ENCODE results near the gene C1QL4. TPM values are rescaled to one million over a fixed set of nuclear protein-coding genes. Genes with fewer than 3 reads are reported as not detected.
"Not testable (repeated sequence)": the region's sequence is repeated elsewhere in the genome, so short reads cannot be mapped to it uniquely, and the experiment has no call there.

C1QL4 gene
- total and polyA plus RNA-seq, 12 donors, result not detected

GRCh38 chr12:49325606-49326005, 11.4 kb downstream of the C1QL4 start:
- Histone ChIP-seq H3K36me3 (peaks cover 0 to 16% (median 0%) of the 10 kb centered on the region in 9 donors), H3K4me1 (peaks cover 0 to 14% (median 6%) of the 10 kb centered on the region in 9 donors), H3K4me3 (no peak overlapping the region), H3K9me3 (no peaks in the 10 kb centered on the region), H3K27ac (no peak overlapping the region), H3K27me3 (no peaks in the 10 kb centered on the region)
- WGBS, 2 donors, result 93 to 94% methylated on average over 6 of the region's 6 CpGs
- intact Hi-C loops (cut with DNase I), result no loop called here
- TF ChIP-seq, protein P1, sequence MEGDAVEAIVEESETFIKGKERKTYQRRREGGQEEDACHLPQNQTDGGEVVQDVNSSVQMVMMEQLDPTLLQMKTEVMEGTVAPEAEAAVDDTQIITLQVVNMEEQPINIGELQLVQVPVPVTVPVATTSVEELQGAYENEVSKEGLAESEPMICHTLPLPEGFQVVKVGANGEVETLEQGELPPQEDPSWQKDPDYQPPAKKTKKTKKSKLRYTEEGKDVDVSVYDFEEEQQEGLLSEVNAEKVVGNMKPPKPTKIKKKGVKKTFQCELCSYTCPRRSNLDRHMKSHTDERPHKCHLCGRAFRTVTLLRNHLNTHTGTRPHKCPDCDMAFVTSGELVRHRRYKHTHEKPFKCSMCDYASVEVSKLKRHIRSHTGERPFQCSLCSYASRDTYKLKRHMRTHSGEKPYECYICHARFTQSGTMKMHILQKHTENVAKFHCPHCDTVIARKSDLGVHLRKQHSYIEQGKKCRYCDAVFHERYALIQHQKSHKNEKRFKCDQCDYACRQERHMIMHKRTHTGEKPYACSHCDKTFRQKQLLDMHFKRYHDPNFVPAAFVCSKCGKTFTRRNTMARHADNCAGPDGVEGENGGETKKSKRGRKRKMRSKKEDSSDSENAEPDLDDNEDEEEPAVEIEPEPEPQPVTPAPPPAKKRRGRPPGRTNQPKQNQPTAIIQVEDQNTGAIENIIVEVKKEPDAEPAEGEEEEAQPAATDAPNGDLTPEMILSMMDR (IDR thresholded peaks at IDR 0.05), result no peak
- ATAC-seq (no peak), DNase-seq (no peak)

DNA sequence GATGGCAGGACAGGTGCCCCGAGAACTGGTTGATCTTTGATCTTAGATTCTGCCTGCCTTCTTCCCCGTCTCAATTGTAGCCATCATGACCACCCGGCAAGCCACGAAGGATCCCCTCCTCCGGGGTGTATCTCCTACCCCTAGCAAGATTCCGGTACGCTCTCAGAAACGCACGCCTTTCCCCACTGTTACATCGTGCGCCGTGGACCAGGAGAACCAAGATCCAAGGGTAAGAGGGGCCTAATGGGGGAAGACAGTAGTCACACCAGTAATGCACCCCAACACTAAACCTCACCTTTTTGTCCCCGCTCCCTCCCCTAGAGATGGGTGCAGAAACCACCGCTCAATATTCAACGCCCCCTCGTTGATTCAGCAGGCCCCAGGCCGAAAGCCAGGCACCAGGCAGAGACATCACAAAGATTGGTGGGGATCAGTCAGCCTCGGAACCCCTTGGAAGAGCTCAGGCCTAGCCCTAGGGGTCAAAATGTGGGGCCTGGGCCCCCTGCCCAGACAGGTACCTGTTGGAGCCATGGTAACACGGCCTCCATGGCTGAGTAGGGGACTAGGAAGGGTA, 13.4 kb downstream of the C1QL4 start:
- Histone ChIP-seq H3K9me3 (no peaks in the 10 kb centered on the region), H3K27me3 (no peaks in the 10 kb centered on the region), H3K4me1 (peaks cover 0 to 14% (median 6%) of the 10 kb centered on the region in 9 donors), H3K4me3 (peak overlapping the region in 9 of 10 donors; percentile 44 to 82 (median 64)), H3K36me3 (peaks cover 0 to 7% (median 0%) of the 10 kb centered on the region in 9 donors), H3K27ac (peak overlapping the region in 1 of 10 donors; percentile 41)
- TF ChIP-seq, protein P1 (IDR thresholded peaks at IDR 0.05), result no peak
- ATAC-seq (no peak), DNase-seq (no peak)
- intact Hi-C loops (cut with DNase I), result no loop called here
- WGBS, 2 donors, result 9 to 13% methylated on average over 19 of the region's 19 CpGs

DNA sequence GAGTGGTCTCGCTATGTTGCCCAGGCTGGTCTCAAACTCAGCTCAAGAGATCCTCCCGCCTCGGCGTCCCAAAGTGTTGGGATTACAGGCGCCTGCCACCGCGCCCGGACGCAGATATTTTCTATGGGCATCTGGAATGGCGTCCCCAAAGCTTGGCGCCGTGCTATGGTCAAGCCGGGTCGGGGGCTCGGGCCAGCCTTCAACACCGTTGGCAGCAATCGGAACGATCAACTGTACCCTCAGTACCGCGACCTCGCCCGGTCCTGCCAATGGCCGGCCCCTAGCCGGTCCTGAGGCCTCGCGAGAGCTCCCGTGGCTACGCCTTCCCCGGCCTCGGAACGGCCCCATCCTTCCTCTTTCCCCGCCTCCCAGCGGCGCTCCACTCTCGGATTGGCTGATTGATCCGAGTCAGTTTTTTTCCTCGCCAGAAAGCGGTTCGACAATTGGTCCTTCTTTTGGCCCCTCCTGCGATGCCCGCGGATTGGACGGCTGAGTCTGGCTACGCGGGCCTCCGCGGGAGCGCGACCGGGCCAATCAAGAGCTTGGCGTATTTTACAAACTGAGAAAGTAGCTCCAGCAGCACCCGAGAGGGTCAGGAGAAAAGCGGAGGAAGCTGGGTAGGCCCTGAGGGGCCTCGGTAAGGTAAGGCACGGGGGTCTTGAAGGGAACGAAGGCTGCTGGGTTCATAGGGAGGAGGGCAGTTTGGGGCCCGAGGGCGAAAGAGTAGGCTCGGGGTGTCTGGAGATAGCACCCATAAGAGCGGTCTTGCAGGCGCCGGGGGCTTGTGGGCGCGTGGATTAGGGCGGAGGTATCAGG, 14.1 kb downstream of the C1QL4 start, which contains the start of gene TROAP:
Gene TROAP, plus strand, starts transcription at position 548 of the 816 bp plus-strand sequence. CDS start 354 bp downstream, outside the sequence.
- H3K4me1 ChIP-seq, result peaks cover 0 to 14% (median 6%) of the 10 kb centered on the region in 9 donors
- peak within 1 kb of the TSS; percentile 44 to 82 (median 63) for H3K4me3 ChIP-seq
- ATAC-seq (peak; percentile 100), DNase-seq (peak; percentile 97 to 98)
- no peaks in the 10 kb centered on the region for H3K27me3 ChIP-seq
- no peaks in the 10 kb centered on the region for H3K9me3 ChIP-seq
- intact Hi-C loops (cut with DNase I), result no loop called here
- H3K27ac ChIP-seq, result peak within 1 kb of the TSS in 9 of 10 donors; percentile 31 to 78 (median 61)
- 0% methylated on average over 65 of the region's 65 CpGs for WGBS, 2 donors
- H3K36me3 ChIP-seq, result peaks cover 0 to 7% (median 0%) of the 10 kb centered on the region in 9 donors
- TF ChIP-seq, protein P1 (IDR thresholded peaks at IDR 0.05), result no peak

DNA sequence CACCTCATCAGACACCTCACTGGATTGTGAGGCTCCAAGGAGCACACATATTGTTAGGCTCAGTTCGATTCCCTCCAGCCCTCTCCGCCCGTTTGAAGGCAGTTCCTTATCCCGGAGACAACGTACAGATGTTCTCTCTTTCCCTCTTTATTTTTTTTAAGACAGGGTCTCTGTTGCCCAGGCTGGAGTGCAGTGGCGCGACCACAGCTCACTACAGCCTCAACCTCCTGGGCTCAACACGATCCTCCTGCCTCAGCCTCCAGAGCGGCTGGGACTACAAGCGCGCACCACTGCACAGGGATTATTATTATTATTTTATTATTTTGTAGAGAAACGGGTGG, 14.7 kb downstream of the C1QL4 start:
- peaks cover 0 to 14% (median 6%) of the 10 kb centered on the region in 9 donors for H3K4me1 ChIP-seq
- H3K27me3 ChIP-seq, result no peaks in the 10 kb centered on the region
- DNase-seq (no peak), ATAC-seq (no peak)
- TF ChIP-seq, protein P1 (IDR thresholded peaks at IDR 0.05), result no peak
- H3K9me3 ChIP-seq, result no peaks in the 10 kb centered on the region
- H3K36me3 ChIP-seq, result peaks cover 0 to 7% (median 0%) of the 10 kb centered on the region in 9 donors
- intact Hi-C loops (cut with DNase I), result no loop called here
- H3K4me3 ChIP-seq, result peak overlapping the region; percentile 44 to 82 (median 63)
- 43 to 47% methylated on average over 12 of the region's 12 CpGs for WGBS, 2 donors
- peak overlapping the region in 9 of 10 donors; percentile 31 to 78 (median 61) for H3K27ac ChIP-seq

DNA sequence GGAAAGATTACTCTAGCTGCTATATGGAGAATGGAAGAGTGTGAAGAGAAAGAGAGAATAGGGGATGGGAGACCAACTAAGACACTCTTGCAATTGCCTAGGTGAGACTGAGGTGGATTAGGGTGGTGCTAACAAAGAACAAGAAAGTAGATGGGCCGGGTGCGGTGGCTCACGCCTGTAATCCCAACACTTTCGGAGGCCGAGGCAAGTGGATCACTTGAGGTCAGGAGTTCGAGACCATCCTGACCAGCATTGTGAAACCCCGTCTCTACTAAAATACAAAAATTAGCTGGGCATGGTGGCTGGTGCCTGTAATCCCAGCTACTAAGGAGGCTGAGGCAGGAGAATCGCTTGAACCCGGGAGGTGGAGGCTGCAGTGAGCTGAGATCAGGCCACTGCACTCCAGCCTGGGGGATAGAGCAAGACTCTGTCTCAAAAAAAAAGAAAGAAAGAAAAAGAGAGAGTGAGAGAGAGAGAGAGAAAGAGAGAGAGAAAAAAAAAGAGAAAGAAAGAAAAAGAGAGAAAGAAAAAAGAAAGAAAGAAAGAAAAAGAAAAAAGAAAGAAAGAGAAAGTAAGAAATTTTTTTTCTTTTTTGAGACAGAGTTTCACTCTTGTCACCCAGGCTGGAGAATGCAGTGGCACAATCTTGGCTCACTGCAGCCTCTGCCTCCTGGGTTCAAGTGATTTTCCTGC, 16.4 kb downstream of the C1QL4 start:
- H3K36me3 ChIP-seq; H3K27ac ChIP-seq; H3K4me3 ChIP-seq; DNase-seq; intact Hi-C loops (cut with DNase I); H3K9me3 ChIP-seq; H3K27me3 ChIP-seq; ATAC-seq: not testable (repeated sequence)
- WGBS, 2 donors, result 94 to 95% methylated on average over 9 of the region's 9 CpGs
- peaks cover 0 to 14% (median 6%) of the 10 kb centered on the region in 9 donors for H3K4me1 ChIP-seq

- H3K4me1 ChIP-seq; intact Hi-C loops (cut with DNase I); H3K27me3 ChIP-seq; H3K27ac ChIP-seq; H3K4me3 ChIP-seq; DNase-seq; H3K9me3 ChIP-seq; ATAC-seq; H3K36me3 ChIP-seq: not testable (repeated sequence)
- WGBS, 2 donors, result 95 to 98% methylated on average over 10 of the region's 10 CpGs
Measured at GRCh38 chr12:49317118-49317517, 19.9 kb downstream of the C1QL4 start.

All from heart right ventricle (tissue), 16 donors.